Osteoblast (primary cell): ENCODE results near the gene LEF1. TPM values are rescaled to one million over a fixed set of nuclear protein-coding genes. Genes with fewer than 3 reads are reported as not detected.
A peak's percentile ranks its signal among the peaks of the same experiment; 100 is the strongest.

Source experiments
- DNase-seq: peaks from one replicate; pipeline ENCODE4 v3.0.0; 2011; ENCODE audit warnings: low spot score, mixed read lengths; ENCODE audit not compliant: insufficient read length; ENCODE audit errors: missing footprints
- H2AFZ ChIP-seq: 2 replicates; pipeline ENCODE4 v1.6.0; 2011; ENCODE audit warnings: mild to moderate bottlenecking, low read length
- H3K27ac ChIP-seq: 2 replicates; pipeline ENCODE4 v1.5.1; 2011; ENCODE audit warnings: mild to moderate bottlenecking, low read depth, low read length, moderate library complexity
- H3K27me3 ChIP-seq: 2 replicates; pipeline ENCODE4 v1.6.0; 2012; ENCODE audit warnings: mild to moderate bottlenecking, control low read depth, inconsistent platforms, low read length, moderate library complexity; ENCODE audit not compliant: insufficient read depth
- H3K36me3 ChIP-seq: 2 replicates; pipeline ENCODE4 v1.5.1; 2011; ENCODE audit warnings: mild to moderate bottlenecking, low read length, control low read depth, moderate library complexity; ENCODE audit not compliant: insufficient read depth
- H3K4me1 ChIP-seq: 2 replicates; pipeline ENCODE4 v1.5.1; 2011; ENCODE audit warnings: mild to moderate bottlenecking, low read length, control low read depth, moderate library complexity; ENCODE audit not compliant: insufficient read depth
- H3K4me2 ChIP-seq: 2 replicates; pipeline ENCODE4 v1.6.0; 2011; ENCODE audit warnings: mild to moderate bottlenecking, low read length; ENCODE audit not compliant: insufficient read depth
- H3K4me3 ChIP-seq: fragments of 200-600 bp; sonication (generic); 3 replicates; pipeline ENCODE4 v1.5.1; 2012; ENCODE audit warnings: mild to moderate bottlenecking, low read length, inconsistent platforms; ENCODE audit not compliant: insufficient read depth
- H3K79me2 ChIP-seq: 2 replicates; pipeline ENCODE4 v1.6.0; 2012; ENCODE audit warnings: mild to moderate bottlenecking, low read length, control low read depth, inconsistent platforms; ENCODE audit not compliant: insufficient read depth
- H3K9me3 ChIP-seq: 2 replicates; pipeline ENCODE4 v1.5.1; 2011; ENCODE audit warnings: low read depth, low read length, control low read depth
- H4K20me1 ChIP-seq: 2 replicates; pipeline ENCODE4 v1.6.0; 2012; ENCODE audit warnings: mild to moderate bottlenecking, low read length, control low read depth; ENCODE audit not compliant: insufficient read depth
- CTCF ChIP-seq: IDR thresholded peaks from 2 replicates; pipeline ENCODE4 v1.5.1; 2011; ENCODE audit warnings: mild to moderate bottlenecking, low read depth, low read length, moderate library complexity; ENCODE audit errors: extremely low read depth
- total RNA-seq: library from RNA; depleted of rRNA; stranded (reverse); fragments of >200 nt; gene quantifications from 2 replicates; pipeline ENCODE4 v1.2.3, GENCODE V29; 2012

The LEF1 gene
- total RNA-seq, 1 donor: 5.8 TPM

DNA sequence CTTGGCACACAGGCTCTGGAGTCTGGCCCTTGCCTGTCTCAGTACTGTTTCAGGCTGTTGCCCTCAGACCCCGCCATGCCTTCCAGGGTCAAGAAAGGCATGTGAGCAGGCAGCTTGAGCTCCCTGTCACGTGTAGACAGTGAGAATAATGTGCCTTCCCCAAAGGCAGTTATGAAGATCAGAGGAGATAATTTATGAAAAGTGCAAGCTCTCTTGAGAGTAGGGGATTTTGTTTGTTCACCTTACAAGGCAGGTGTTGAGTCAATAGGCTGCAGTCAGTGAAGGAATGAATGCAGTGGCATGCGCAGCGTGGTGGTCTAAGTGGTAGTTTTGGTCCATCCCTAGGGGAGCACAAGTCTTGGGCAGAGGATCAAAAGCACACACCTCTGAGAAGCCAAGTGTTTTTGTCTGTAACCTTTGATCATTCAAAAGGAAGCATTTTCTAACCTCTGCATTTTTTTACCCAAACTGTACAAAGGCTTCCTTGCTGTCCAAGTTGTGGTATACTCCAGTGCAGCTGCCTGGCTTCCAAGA lies 164.7 kb downstream of the LEF1 start:
- no peak for DNase-seq
- H4K20me1 ChIP-seq: peaks cover 2% of the 10 kb centered on the region
- H3K27ac ChIP-seq: no peak overlapping the region
- no peaks in the 10 kb centered on the region for H3K27me3 ChIP-seq
- TF ChIP-seq CTCF: no peak
- H3K79me2 ChIP-seq: peaks cover 16% of the 10 kb centered on the region
- H3K36me3 ChIP-seq: no peaks in the 10 kb centered on the region
- no peaks in the 10 kb centered on the region for H3K9me3 ChIP-seq
- no peak overlapping the region for H2AFZ ChIP-seq
- no peak overlapping the region for H3K4me3 ChIP-seq
- peaks cover 14% of the 10 kb centered on the region for H3K4me1 ChIP-seq
- H3K4me2 ChIP-seq: no peak overlapping the region

- no peaks in the 10 kb centered on the region for H3K36me3 ChIP-seq
- peaks cover 12% of the 10 kb centered on the region for H3K79me2 ChIP-seq
- H3K27me3 ChIP-seq: no peaks in the 10 kb centered on the region
- H2AFZ ChIP-seq: no peak overlapping the region
- no peaks in the 10 kb centered on the region for H3K9me3 ChIP-seq
- TF ChIP-seq CTCF: no peak
- no peak overlapping the region for H3K4me2 ChIP-seq
- H3K4me3 ChIP-seq: no peak overlapping the region
- H4K20me1 ChIP-seq: no peaks in the 10 kb centered on the region
- peaks cover 24% of the 10 kb centered on the region for H3K4me1 ChIP-seq
- no peak overlapping the region for H3K27ac ChIP-seq
- no peak for DNase-seq
Observed at GRCh38 chr4:108001540-108002135, 167.1 kb downstream of the LEF1 start.

DNA sequence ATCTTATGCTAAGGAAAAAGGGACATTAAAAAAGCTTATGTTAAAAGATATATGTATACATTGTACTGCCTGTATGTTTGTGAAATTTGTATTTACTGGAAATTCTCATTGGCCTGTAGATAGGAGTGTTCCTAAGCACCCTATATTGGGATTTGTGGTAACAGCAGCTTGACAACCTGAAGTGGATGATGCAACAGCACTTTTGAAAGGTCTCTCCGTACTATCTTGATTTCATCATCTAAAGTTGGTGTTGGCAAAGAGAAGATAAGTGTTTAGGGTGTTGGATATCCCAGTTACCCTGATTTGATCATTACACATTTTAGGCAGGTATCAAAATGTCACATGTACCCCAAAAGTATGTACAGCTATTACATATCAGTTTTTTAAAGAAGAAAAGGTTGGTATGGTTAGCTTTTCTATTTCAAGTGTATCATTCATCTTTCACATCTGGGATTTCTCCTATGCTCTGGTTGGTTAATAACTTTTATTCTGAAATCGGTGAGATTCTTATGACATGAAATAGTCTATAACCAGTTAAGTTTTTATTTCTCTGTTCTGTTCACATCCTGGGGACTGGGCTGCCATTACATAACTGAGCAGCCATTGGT lies 168.7 kb downstream of the LEF1 start:
- H3K79me2 ChIP-seq: peaks cover 21% of the 10 kb centered on the region
- no peak overlapping the region for H3K27ac ChIP-seq
- DNase-seq: no peak
- no peak overlapping the region for H2AFZ ChIP-seq
- no peaks in the 10 kb centered on the region for H3K27me3 ChIP-seq
- peaks cover 22% of the 10 kb centered on the region for H3K4me1 ChIP-seq
- H3K4me2 ChIP-seq: no peak overlapping the region
- H3K9me3 ChIP-seq: no peaks in the 10 kb centered on the region
- H4K20me1 ChIP-seq: no peaks in the 10 kb centered on the region
- TF ChIP-seq CTCF: no peak
- no peak overlapping the region for H3K4me3 ChIP-seq
- H3K36me3 ChIP-seq: no peaks in the 10 kb centered on the region

DNA sequence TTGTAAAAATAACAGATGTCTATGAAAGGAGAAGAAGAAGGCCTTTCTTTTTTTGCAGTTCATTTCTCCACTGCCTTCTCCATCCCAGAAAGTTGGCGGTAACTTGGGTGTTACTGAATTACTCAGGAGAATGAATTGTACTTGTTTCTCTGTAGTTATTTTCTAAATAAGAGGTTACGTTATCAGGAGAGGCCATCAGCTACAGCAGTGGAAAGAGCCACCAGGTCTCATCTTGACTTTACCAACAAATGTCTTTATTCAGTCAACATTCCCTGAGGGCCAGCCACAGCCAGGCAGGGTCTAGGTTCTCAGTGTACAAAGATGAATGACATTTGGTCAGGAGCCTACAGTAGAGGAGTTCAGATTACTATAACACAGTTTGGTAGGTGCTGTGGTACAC lies 170.9 kb downstream of the LEF1 start:
- Histone ChIP-seq H3K36me3 (no peaks in the 10 kb centered on the region), H3K27me3 (no peaks in the 10 kb centered on the region), H3K4me3 (no peak overlapping the region), H3K79me2 (peaks cover 44% of the 10 kb centered on the region), H4K20me1 (no peaks in the 10 kb centered on the region), H3K4me2 (peak overlapping the region; percentile 43), H3K9me3 (no peaks in the 10 kb centered on the region), H3K27ac (peak overlapping the region; percentile 82), H2AFZ (no peak overlapping the region), H3K4me1 (peaks cover 22% of the 10 kb centered on the region)
- TF ChIP-seq CTCF: no peak
- DNase-seq: no peak
